CD4-positive, alpha-beta T cell treated with Interleukin-15 for 4 hours (primary cell): ENCODE measurements around the gene GRID2.
"Not testable (repeated sequence)": the region's sequence is repeated elsewhere in the genome, so short reads cannot be mapped to it uniquely, and the experiment has no call there.

ENCODE experiments used
- DNase-seq: peaks from one replicate; pipeline ENCODE4 v3.0.0-alpha.2; 2020; ENCODE audit warnings: low spot score

The GRID2 gene

GRCh38 chr4:92305148-92305877 is 1.5 kb downstream of the GRID2 start:
- DNase-seq: no peak

GRCh38 chr4:92305878-92306520 is 2.2 kb downstream of the GRID2 start:
- DNase-seq: no peak

- DNase-seq: no peak
Measured at GRCh38 chr4:92307181-92307580, 3.4 kb downstream of the GRID2 start.

DNA sequence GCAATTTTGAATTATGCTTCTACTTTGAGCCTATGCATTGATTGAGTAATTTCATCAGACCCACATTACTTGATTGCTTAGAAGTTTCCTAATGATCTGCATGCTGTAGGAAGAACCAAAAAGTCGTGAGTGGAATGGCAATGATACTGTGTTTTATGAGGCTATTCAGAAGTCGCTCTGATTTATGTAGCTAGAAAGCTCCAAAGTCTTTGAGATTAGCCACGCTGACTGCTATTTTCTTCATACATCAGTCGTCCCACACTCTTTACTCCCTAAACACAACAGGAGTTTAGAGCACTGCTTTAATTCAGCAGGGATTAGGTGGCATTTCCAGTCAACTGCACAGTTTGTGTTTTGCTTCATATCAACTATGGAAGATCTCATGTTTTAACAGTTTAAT is 4.1 kb downstream of the GRID2 start:
- no peak for DNase-seq

DNA sequence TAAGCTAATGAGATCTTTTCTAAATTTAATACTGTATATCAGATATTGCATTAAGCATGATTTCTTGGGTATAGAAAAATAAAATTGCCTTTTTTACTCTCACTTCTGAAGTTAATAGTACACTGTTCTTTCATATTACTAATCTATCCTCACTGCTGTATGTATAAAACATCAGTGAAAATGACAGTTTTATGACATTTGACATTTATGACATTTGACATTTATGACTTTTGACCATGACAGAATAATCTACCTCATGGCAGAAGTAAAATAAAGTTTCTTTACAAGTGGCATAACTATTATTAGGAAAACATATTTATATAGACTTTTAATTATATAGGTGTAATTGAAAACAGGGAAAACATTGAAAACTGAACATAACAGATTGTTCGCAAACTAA is 13.3 kb downstream of the GRID2 start:
- no peak for DNase-seq

GRCh38 chr4:92328095-92328494 is 24.3 kb downstream of the GRID2 start:
- no peak for DNase-seq

DNA sequence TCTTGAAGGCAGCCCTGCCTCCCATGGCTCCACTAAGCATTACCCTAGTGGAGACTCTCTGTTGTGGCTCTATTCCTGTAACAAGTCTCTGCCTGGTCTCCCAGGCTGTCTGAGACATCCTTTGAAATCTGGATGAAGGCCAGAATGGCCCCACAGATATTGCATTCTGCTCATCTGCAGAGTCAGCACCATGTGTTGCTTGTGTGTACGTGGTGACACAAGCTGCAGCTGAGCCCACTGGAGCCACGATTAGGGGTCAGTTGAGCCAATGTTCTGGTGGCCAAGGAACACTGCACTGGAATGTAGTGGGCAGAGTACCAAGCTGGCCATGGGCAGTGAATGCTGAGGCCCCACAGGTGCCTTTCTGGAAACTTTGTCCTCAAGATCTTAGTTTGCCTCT is 29.2 kb downstream of the GRID2 start:
- DNase-seq: no peak

DNA sequence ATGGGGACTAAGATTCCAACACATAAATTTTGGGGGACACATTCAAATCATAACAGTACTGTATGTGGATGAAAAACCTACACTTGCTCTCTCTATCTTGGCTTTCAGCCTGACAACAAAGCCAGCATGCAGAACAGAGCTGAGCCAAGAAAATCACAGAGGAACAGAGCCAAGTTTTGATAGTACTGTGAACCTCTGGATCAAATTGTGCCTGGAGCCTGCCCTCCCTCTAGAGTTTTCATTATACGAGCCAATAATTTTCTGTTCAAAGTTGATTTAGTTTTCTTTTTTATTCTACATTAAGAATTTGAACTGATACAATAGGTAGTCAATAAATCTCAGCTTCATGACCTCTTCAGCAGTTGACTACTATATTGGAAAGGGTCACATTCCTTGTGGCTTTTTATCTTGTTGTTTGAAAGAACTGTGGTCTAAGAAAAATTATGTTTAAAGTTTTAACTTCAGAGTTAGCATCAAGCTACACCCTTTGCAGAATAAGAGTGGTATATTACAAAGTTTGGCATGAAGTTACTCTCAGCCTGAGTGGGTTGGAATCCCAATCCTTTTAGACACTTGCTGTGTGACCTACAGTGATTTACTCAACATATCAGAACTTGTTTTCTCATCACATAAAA is 31.1 kb downstream of the GRID2 start:
- no peak for DNase-seq

DNA sequence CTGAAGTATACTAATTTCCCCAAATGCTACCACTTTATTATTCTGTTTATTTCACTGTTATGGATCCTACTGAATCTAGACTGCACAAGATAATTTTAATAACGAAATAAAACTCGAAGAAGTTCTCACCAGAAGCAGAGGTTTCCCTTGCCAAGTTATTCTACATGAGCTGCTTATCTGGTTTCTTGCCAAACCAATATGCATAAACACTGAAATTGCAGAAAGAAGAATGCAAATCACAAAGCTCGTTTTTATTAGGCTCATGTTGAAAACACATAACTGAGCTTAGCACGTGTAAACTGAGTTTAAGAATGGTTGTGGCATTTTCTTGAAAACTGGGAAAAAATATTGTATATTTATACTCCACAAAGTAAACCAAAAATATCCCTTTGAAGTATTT is 35.9 kb downstream of the GRID2 start:
- no peak for DNase-seq

DNA sequence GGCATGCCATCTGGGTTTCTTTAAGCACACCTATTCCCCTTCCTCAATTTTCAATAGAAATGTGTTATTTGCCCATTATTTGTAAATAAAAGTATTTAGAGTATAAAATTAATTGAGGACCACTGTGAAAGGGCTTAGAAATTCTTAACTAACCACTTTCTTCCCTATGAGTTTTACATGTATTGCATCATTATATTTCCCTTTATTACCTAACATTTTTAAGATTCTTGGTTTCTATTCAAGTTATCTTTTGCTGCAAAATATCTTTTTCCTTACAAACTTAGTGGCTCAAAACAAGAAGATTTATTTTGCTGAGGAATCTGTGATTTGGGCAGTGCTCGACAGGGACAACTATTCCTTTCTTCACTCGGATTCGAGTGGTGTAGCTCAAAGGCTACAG is 40.5 kb downstream of the GRID2 start:
- no peak for DNase-seq

DNA sequence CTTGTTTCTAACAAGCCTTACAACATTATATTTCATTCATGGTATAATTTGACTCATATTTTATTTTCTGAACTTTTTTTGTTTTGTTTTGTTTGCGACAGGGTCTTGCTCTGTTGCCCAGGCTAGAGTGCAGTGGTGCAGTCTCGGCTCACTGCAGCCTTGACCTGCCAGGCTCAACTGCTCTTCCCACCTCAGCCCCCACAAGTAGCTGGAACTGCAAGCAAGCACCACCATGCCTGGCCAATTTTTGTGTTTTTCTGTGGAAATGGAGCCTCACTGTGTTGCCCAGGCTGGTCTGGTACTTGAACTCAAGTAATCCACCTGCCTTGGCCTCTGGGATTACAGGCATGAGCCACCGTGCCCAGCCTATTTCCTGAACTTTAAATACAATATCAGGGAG is 42.5 kb downstream of the GRID2 start:
- DNase-seq: no peak

DNA sequence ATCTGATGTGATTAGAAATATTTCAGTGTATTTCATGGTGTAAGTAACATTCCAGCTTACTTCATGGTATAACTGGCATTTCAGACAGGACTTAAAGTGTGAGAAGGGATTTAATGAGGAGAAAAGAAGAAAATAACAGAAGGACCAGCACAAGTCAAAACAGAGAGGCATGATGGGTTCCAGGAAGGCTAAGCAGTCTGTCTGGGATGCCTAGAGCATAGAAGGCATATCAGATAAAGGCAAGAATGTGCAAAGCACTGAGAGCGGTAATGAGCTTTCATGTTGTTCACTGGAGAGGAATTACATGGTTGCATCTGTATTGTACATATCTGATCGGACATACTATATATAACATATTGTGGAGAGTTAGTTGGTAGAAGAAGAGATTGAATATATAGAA is 54.2 kb downstream of the GRID2 start:
- no peak for DNase-seq

- DNase-seq: no peak
Measured at GRCh38 chr4:92359491-92359890, 55.7 kb downstream of the GRID2 start.

- DNase-seq: no peak
Measured at GRCh38 chr4:92362028-92362427, 58.3 kb downstream of the GRID2 start.

- no peak for DNase-seq
Measured at GRCh38 chr4:92368653-92369052, 64.9 kb downstream of the GRID2 start.

- no peak for DNase-seq
Measured at GRCh38 chr4:92381616-92382015, 77.8 kb downstream of the GRID2 start.

GRCh38 chr4:92382128-92382527 is 78.4 kb downstream of the GRID2 start:
- DNase-seq: no peak

DNA sequence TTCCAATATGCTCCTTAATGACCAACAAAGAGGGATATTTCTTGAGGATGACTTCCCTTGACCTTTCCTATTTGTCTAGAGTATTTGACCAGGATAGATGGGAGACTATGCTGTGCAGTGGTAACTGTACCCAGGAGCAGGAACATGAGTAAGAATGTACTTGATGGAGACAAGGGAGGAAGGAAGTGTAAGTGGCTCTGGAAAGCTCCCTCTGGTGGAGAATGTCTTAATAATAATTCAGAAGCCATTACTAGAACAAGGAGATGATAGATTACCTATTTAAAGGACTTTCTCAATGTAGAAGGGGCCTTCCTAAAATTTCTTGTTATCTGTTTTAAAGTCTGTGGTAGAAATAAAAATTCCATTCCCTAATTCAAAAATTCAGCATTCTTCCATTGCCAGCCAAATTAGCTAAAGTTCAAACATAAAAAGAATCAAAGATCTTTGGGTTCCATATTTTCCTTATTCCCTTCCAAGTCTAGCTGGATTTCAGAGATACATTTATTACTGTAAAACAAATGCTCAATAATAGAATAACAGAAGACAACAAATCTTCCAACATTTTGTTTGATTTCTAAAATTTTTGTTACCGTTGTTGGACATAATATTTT is 83.8 kb downstream of the GRID2 start:
- no peak for DNase-seq

- no peak for DNase-seq
Measured at GRCh38 chr4:92399032-92399431, 95.3 kb downstream of the GRID2 start.

DNA sequence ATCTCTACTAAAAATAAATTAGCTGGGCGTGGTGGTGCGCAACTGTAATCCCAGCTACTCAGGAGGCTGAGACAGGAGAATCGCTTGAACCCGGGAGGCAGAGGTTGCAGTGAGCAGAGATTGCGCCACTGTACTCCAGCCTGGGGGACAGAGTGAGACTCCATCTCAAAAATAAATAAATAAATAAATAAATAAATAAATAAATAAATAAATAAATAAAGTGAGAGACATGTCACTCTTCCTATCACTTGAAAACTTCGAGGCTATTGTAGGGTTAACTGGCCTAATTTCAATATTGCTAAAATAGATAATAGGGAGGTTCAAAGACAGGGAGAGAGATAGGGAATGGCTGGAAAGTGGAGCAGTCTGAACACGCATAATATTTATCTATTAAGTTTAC is 99.8 kb downstream of the GRID2 start:
- not testable (repeated sequence) for DNase-seq

DNA sequence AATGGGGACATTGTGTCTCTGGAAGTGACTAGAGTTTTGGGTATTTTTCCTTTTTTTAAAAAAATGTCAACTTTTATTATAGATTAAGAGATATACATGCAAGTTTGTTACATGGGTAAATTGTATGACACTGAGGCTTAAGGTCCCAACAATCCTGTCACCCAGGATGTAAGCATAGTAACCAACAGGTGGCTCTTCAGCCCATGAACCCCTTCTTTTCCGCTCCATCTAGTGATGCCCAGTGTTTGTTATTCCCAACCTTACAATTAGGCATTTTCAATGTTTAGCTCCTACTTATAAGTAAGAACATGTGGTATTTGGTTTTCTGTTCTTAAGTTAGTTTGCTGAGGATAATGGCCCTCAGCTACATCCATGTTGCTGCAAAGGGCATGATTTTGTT is 102.7 kb downstream of the GRID2 start:
- DNase-seq: no peak

GRCh38 chr4:92421920-92422319 is 118.2 kb downstream of the GRID2 start:
- no peak for DNase-seq

- DNase-seq: no peak
Measured at GRCh38 chr4:92433272-92433758, 129.5 kb downstream of the GRID2 start.
